B cell (primary cell): Measurements from ENCODE around the gene NPAS4.

Experiments
- CTCF ChIP-seq: fragments of 200-600 bp; IDR thresholded peaks from one replicate; pipeline ENCODE4 v1.8.0; 2022; ENCODE audit warnings: antibody characterized with exemption, mild to moderate bottlenecking
- EZH2 ChIP-seq: IDR thresholded peaks from 2 replicates; pipeline ENCODE4 v1.6.1; 2012; ENCODE audit warnings: borderline replicate concordance, low read depth, mild to moderate bottlenecking, moderate library complexity, low read length; ENCODE audit not compliant: insufficient read depth, poor library complexity, severe bottlenecking

DNA sequence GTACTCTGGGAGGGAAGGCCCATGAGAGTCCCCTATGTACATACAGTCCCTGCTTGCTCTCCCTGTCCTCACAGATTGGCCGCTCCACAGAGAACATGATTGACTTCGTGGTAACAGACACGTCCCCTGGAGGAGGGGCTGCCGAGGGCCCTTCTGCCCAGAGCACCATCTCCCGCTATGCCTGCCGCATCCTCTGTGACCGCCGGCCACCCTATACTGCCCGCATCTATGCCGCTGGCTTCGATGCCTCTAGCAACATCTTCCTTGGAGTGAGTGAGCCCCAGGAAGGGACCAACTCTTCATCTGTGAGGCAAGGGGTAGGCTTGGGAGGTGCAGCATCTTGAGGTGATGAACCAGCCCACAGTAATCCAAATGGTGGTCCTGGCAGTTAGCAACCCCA lies 52.3 kb downstream of the NPAS4 start:
- TF ChIP-seq CTCF, result no peak
- no peak for TF ChIP-seq EZH2
